H1 (cell line): Measurements from ENCODE around the gene F10. TPM values are rescaled to one million over a fixed set of nuclear protein-coding genes. Genes with fewer than 3 reads are reported as not detected.
A peak's percentile ranks its signal among the peaks of the same experiment; 100 is the strongest.

Source experiments
- CTCF ChIA-PET: fragments of 300-600 bp; sonication (Branson Sonifier 250); formaldehyde crosslinking; loops from one replicate; lab custom pipeline; 2021; ENCODE audit not compliant: partially characterized antibody; lab: Charles Lee
- POLR2A ChIA-PET: fragments of 300-600 bp; sonication (Branson Sonifier 250); formaldehyde crosslinking; loops from one replicate; lab custom pipeline; 2021; ENCODE audit warnings: inconsistent platforms; ENCODE audit not compliant: partially characterized antibody; lab: Charles Lee
- DNase-seq, 2 experiments: peaks; one replicate each; pipeline versions ENCODE4 v3.0.0 to v3.0.0-alpha.2; 2010 to 2022; ENCODE audit warnings: low spot score in 2 of 2, low read depth in 1 of 2, mixed read lengths in 1 of 2
- FAIRE-seq: peaks from 2 replicates; lab custom pipeline; 2011; peaks lifted over from hg19 to GRCh38; lab: Jason Lieb, UNC
- H2AFZ ChIP-seq: 2 replicates; pipeline ENCODE4 v1.8.1; 2012; ENCODE audit warnings: low read length, inconsistent platforms
- H2AK5ac ChIP-seq: 2 replicates; pipeline ENCODE4 v1.6.1; 2013; ENCODE audit warnings: low read depth, low read length
- H2BK120ac ChIP-seq: replicated peaks from 2 replicates; pipeline ENCODE3; 2013; ENCODE audit warnings: low read depth, low read length, inconsistent platforms
- H2BK12ac ChIP-seq: 2 replicates; pipeline ENCODE4 v1.6.1; 2013; ENCODE audit warnings: low read depth, low read length
- H2BK15ac ChIP-seq: 2 replicates; pipeline ENCODE4 v1.6.1; 2013; ENCODE audit warnings: low read length
- H2BK20ac ChIP-seq: 2 replicates; pipeline ENCODE4 v1.6.1; 2013; ENCODE audit warnings: low read length
- H2BK5ac ChIP-seq: 2 replicates; pipeline ENCODE4 v1.6.1; 2013; ENCODE audit warnings: low read depth, low read length
- H3K14ac ChIP-seq: 2 replicates; pipeline ENCODE4 v1.6.1; 2013; ENCODE audit warnings: inconsistent platforms; ENCODE audit not compliant: insufficient read length
- H3K18ac ChIP-seq: 2 replicates; pipeline ENCODE4 v1.6.1; 2013; ENCODE audit warnings: low read length; ENCODE audit errors: extremely low read depth
- H3K23ac ChIP-seq: 2 replicates; pipeline ENCODE4 v1.6.1; 2013; ENCODE audit warnings: inconsistent platforms; ENCODE audit not compliant: insufficient read length
- H3K23me2 ChIP-seq: 2 replicates; pipeline ENCODE4 v1.6.1; 2013; ENCODE audit warnings: low read depth, low read length
- H3K27ac ChIP-seq: 2 replicates; pipeline ENCODE4 v1.6.1; 2011; ENCODE audit warnings: low read depth, low read length, inconsistent platforms
- H3K27me3 ChIP-seq, 4 experiments: replicated peaks in 1 of 4; 1 replicate in 1 of 4; 2 replicates in 3 of 4; pipeline versions ENCODE4 v1.6.1 to v1.8.1; 2011 to 2013; ENCODE audit warnings: low read length in 3 of 4, mild to moderate bottlenecking in 3 of 4, inconsistent platforms in 2 of 4, mixed read lengths in 2 of 4, moderate library complexity in 1 of 4; ENCODE audit not compliant: control insufficient read depth in 3 of 4, insufficient read depth in 3 of 4; ENCODE audit errors: extremely low read depth in 1 of 4
- H3K36me3 ChIP-seq, 4 experiments: 2 replicates each; pipeline versions ENCODE4 v1.6.1 to v1.8.1; 2011 to 2013; ENCODE audit warnings: mild to moderate bottlenecking in 4 of 4, low read length in 3 of 4, moderate library complexity in 2 of 4, control low read depth in 1 of 4, inconsistent platforms in 1 of 4; ENCODE audit not compliant: insufficient read depth in 4 of 4, control insufficient read depth in 2 of 4
- H3K4ac ChIP-seq: replicated peaks from 2 replicates; pipeline ENCODE3; 2013; ENCODE audit warnings: low read length, low read depth, mixed read lengths, inconsistent platforms; ENCODE audit not compliant: insufficient read length
- H3K4me1 ChIP-seq, 4 experiments: replicated peaks in 1 of 4; 1 replicate in 1 of 4; 2 replicates in 3 of 4; pipeline versions ENCODE4 v1.6.1 to v1.8.1; 2011 to 2013; ENCODE audit warnings: low read length in 3 of 4, inconsistent platforms in 2 of 4, mixed read lengths in 1 of 4; ENCODE audit not compliant: insufficient read depth in 4 of 4, control insufficient read depth in 3 of 4
- H3K4me2 ChIP-seq, 2 experiments: 2 replicates each; pipeline versions ENCODE4 v1.6.1 to v1.8.1; 2011 to 2013; ENCODE audit warnings: low read depth in 2 of 2, low read length in 2 of 2, control low read depth in 1 of 2, inconsistent platforms in 1 of 2, mild to moderate bottlenecking in 1 of 2; ENCODE audit not compliant: insufficient read depth in 1 of 2
- H3K4me3 ChIP-seq, 4 experiments: fragments of 200-600, 300-600 bp in 1 of 4; sonication (generic), shearing (Covaris generic), sonication (Bioruptor Twin) in 1 of 4; 2 replicates each; pipeline versions ENCODE4 v1.5.1 to v1.8.1; 2011 to 2016; ENCODE audit warnings: low read length in 4 of 4, low read depth in 3 of 4, control low read depth in 2 of 4, inconsistent platforms in 2 of 4, mild to moderate bottlenecking in 2 of 4, mixed read lengths in 1 of 4, moderate library complexity in 1 of 4; ENCODE audit not compliant: insufficient read depth in 2 of 4; ENCODE audit errors: extremely low read depth in 1 of 4
- H3K56ac ChIP-seq: replicated peaks from 2 replicates; pipeline ENCODE3; 2013; ENCODE audit warnings: low read depth, mild to moderate bottlenecking, mixed read lengths, low read length, inconsistent platforms; ENCODE audit not compliant: insufficient read length
- H3K79me1 ChIP-seq: 2 replicates; pipeline ENCODE4 v1.6.1; 2013; ENCODE audit warnings: low read depth, low read length, control low read depth
- H3K79me2 ChIP-seq, 2 experiments: 2 replicates each; pipeline versions ENCODE4 v1.6.1 to v1.8.1; 2012 to 2013; ENCODE audit warnings: low read length in 2 of 2, mild to moderate bottlenecking in 2 of 2, inconsistent platforms in 1 of 2; ENCODE audit not compliant: insufficient read depth in 2 of 2, control insufficient read depth in 1 of 2
- H3K9ac ChIP-seq, 4 experiments: replicated peaks in 1 of 4; 1 replicate in 1 of 4; 2 replicates in 3 of 4; pipeline versions ENCODE4 v1.6.1 to v1.8.1; 2011 to 2013; ENCODE audit warnings: low read depth in 3 of 4, low read length in 3 of 4, control low read depth in 2 of 4, mild to moderate bottlenecking in 2 of 4, moderate library complexity in 2 of 4, inconsistent platforms in 1 of 4; ENCODE audit errors: extremely low read depth in 1 of 4
- H3K9me3 ChIP-seq, 2 experiments: 2 replicates each; pipeline versions ENCODE4 v1.6.1 to v1.8.1; 2012 to 2013; ENCODE audit warnings: mild to moderate bottlenecking in 2 of 2, moderate library complexity in 2 of 2, control low read depth in 1 of 2, inconsistent platforms in 1 of 2, low read depth in 1 of 2, low read length in 1 of 2, mixed read lengths in 1 of 2; ENCODE audit not compliant: insufficient read depth in 2 of 2
- H4K20me1 ChIP-seq, 2 experiments: replicated peaks in 1 of 2; 2 replicates each; pipeline versions ENCODE3 to v1.8.1; 2011 to 2013; ENCODE audit warnings: inconsistent platforms in 2 of 2, low read length in 2 of 2, mild to moderate bottlenecking in 1 of 2; ENCODE audit not compliant: insufficient read depth in 2 of 2, control insufficient read depth in 1 of 2
- H4K5ac ChIP-seq: 2 replicates; pipeline ENCODE4 v1.6.1; 2013; ENCODE audit warnings: low read length, low read depth, mixed read lengths, inconsistent platforms; ENCODE audit not compliant: insufficient read length
- H4K8ac ChIP-seq: 2 replicates; pipeline ENCODE4 v1.8.0; 2013; ENCODE audit warnings: mild to moderate bottlenecking, moderate library complexity, low read length, inconsistent platforms; ENCODE audit not compliant: insufficient read depth; ENCODE audit errors: extremely low read depth
- H4K91ac ChIP-seq: replicated peaks from 2 replicates; pipeline ENCODE3; 2013; ENCODE audit warnings: low read length, mixed read lengths, inconsistent platforms; ENCODE audit not compliant: insufficient read length
- ASH2L ChIP-seq: fragments of 200-600, 300-600 bp; sonication (generic); IDR thresholded peaks from one replicate; pipeline ENCODE4 v1.7.1; 2017; ENCODE audit warnings: low read length
- BCL11A ChIP-seq, 2 experiments: IDR thresholded peaks; one replicate each; pipeline ENCODE4 v1.6.1; 2011; ENCODE audit warnings: low read depth in 2 of 2, low read length in 2 of 2, mild to moderate bottlenecking in 2 of 2
- EP300 ChIP-seq, 2 experiments: IDR thresholded peaks; 1 replicate in 1 of 2; 2 replicates in 1 of 2; pipeline ENCODE4 v1.6.1; 2011 to 2012; ENCODE audit warnings: low read depth in 2 of 2, low read length in 2 of 2, mild to moderate bottlenecking in 2 of 2, borderline replicate concordance in 1 of 2, inconsistent platforms in 1 of 2, moderate library complexity in 1 of 2
- MAFK ChIP-seq: IDR thresholded peaks from 2 replicates; pipeline ENCODE4 v1.6.1; 2012; ENCODE audit warnings: low read depth, mild to moderate bottlenecking, improper control_type of control experiment, low read length
- MAX ChIP-seq: IDR thresholded peaks from 2 replicates; pipeline ENCODE4 v1.6.1; 2012; ENCODE audit warnings: inconsistent platforms
- SRF ChIP-seq: IDR thresholded peaks from 2 replicates; pipeline ENCODE4 v1.6.1; 2011; ENCODE audit warnings: mild to moderate bottlenecking, low read depth, low read length, moderate library complexity
- TCF12 ChIP-seq: IDR thresholded peaks from 2 replicates; pipeline ENCODE4 v1.6.1; 2011; ENCODE audit warnings: low read depth, mild to moderate bottlenecking, low read length
- USF2 ChIP-seq: IDR thresholded peaks from 2 replicates; pipeline ENCODE4 v1.6.1; 2011; ENCODE audit warnings: low read length, improper control_type of control experiment
- WGBS, 2 experiments: shearing (Covaris generic) in 1 of 2; methylation state at CpG; one replicate each; pipeline versions ENCODE4 v1.1.6 to v1.1.7; 2013 to 2015; ENCODE audit warnings: low lambda C conversion rate in 2 of 2, mixed read lengths in 2 of 2, inconsistent platforms in 1 of 2, low coverage in 1 of 2, missing lambda C conversion rate in 1 of 2; ENCODE audit not compliant: insufficient replicate concordance in 2 of 2, insufficient coverage in 1 of 2, insufficient read length in 1 of 2; ENCODE audit errors: extremely low coverage in 1 of 2, missing lambda C conversion rate in 1 of 2; 5-methylcytosine and 5-hydroxymethylcytosine counted together
- polyA plus RNA-seq, 7 experiments: library from polyadenylated mRNA; depleted of rRNA in 3 of 7; stranded (reverse) in 5 of 7; unstranded in 2 of 7; fragments of >200 nt in 5 of 7; fragments of 200-250 nt in 2 of 7; gene quantifications; 1 replicate in 5 of 7; 2 replicates in 1 of 7; 4 replicates in 1 of 7; pipeline versions ENCODE4 v1.2.1 to v1.2.3, GENCODE V29; 2011 to 2013; ENCODE audit warnings: missing spikeins in 2 of 7, mixed read lengths in 2 of 7
- total RNA-seq: library from RNA; stranded (reverse); fragmentation: NEBNext Ultra II Directional; extraction: Animal tissue kit (Norgen Biotek cat#: 25700); gene quantifications from 2 replicates; pipeline ENCODE4 v1.2.1, GENCODE V29; 2021

F10 gene
- total and polyA plus RNA-seq, 2 of the 8 experiments (the other 6 are each of a cell fraction or from before 2014, with no cell fraction given), result 2.0 to 4.2 TPM

GRCh38 chr13:113075711-113076110 is 46.9 kb upstream of the F10 start:
- Histone ChIP-seq H3K23me2 (no peaks in the 10 kb centered on the region), H3K36me3 (peaks cover 0 to 3% (median 0%) of the 10 kb centered on the region in 4 experiments; a peak in 4 of 8 replicates), H3K4ac (no peak overlapping the region), H3K4me2 (no peak overlapping the region), H2BK120ac (no peak overlapping the region), H3K79me1 (no peaks in the 10 kb centered on the region), H3K79me2 (no peaks in the 10 kb centered on the region), H4K91ac (no peak overlapping the region), H3K56ac (no peak overlapping the region), H2BK5ac (no peak overlapping the region), H3K27ac (no peak overlapping the region), H3K23ac (no peak overlapping the region), H4K8ac (peak overlapping the region; percentile 11; the same call in 1 of the 2 replicates), H4K5ac (no peak overlapping the region), H3K9me3 (no peaks in the 10 kb centered on the region), H3K18ac (no peak overlapping the region), H2BK12ac (no peak overlapping the region), H4K20me1 (no peaks in the 10 kb centered on the region), H2BK15ac (no peak overlapping the region), H2BK20ac (no peak overlapping the region), H2AK5ac (no peak overlapping the region), H3K4me1 (no peaks in the 10 kb centered on the region), H3K14ac (no peak overlapping the region), H3K9ac (no peak overlapping the region), H2AFZ (no peak overlapping the region), H3K27me3 (no peaks in the 10 kb centered on the region), H3K4me3 (no peak overlapping the region)
- ChIA-PET POLR2A (no interaction called here), CTCF (interaction anchor here (1.4 to 2.8 kb wide), 3 partner anchors 11 to 46 kb away, joined by 4 to 16 read pairs (median 6); no protein-coding TSS in a partner anchor)
- DNase-seq (no peak), FAIRE-seq (no peak)
- TF ChIP-seq ASH2L, result no peak
- TF ChIP-seq MAX, result no peak
- no peak for TF ChIP-seq BCL11A (IDR thresholded peaks at IDR 0.05; ENCODE audit: low read depth in 2 of 2, low read length in 2 of 2)
- no peak for TF ChIP-seq SRF
- TF ChIP-seq TCF12, result no peak
- no peak for TF ChIP-seq USF2
- no peak for TF ChIP-seq EP300 (IDR thresholded peaks at IDR 0.05; ENCODE audit: borderline replicate concordance in 1 of 2, low read depth in 2 of 2, low read length in 2 of 2)
- no peak for TF ChIP-seq MAFK
- 98% methylated on average over 14 of the region's 17 CpGs; no CpG with 5 or more reads in 1 of the 2 experiments for WGBS, 2 experiments
